GM13977 (cell line): Measurements from ENCODE around the gene ERC1.
"Not testable (repeated sequence)": the region's sequence is repeated elsewhere in the genome, so short reads cannot be mapped to it uniquely, and the experiment has no call there.

ENCODE experiments used
- DNase-seq: peaks from one replicate; pipeline ENCODE4 v3.0.0; 2012; ENCODE audit warnings: low spot score
- CTCF ChIP-seq: IDR thresholded peaks from 2 replicates; pipeline ENCODE4 v1.5.1; 2012; ENCODE audit warnings: mild to moderate bottlenecking, control low read depth; ENCODE audit not compliant: insufficient read depth; ENCODE audit errors: extremely low read depth, missing control alignments
- in situ Hi-C: fragments of 300-500 bp; cut with MboI; formaldehyde crosslinking; loops from one replicate; pipeline ENCODE4 v1.12.0; 2022; ENCODE audit warnings: low sequenced_read_pairs, low pct_unique_long_range_greater_than_20kb, mixed read lengths, inconsistent platforms; ENCODE audit not compliant: unreplicated experiment

Gene ERC1

GRCh38 chr12:1093166-1093751 is 102.2 kb downstream of the ERC1 start:
- peak; percentile 73 for TF ChIP-seq CTCF
- peak; percentile 31 for DNase-seq
- in situ Hi-C loops = loop anchor here (25.0 kb wide), 1 partner anchor 281 kb away; no protein-coding TSS in a partner anchor

GRCh38 chr12:1094714-1095113 is 103.7 kb downstream of the ERC1 start:
- peak; percentile 28 for DNase-seq
- in situ Hi-C loops = loop anchor here (25.0 kb wide), 1 partner anchor 282 kb away; no protein-coding TSS in a partner anchor
- no peak for TF ChIP-seq CTCF

DNA sequence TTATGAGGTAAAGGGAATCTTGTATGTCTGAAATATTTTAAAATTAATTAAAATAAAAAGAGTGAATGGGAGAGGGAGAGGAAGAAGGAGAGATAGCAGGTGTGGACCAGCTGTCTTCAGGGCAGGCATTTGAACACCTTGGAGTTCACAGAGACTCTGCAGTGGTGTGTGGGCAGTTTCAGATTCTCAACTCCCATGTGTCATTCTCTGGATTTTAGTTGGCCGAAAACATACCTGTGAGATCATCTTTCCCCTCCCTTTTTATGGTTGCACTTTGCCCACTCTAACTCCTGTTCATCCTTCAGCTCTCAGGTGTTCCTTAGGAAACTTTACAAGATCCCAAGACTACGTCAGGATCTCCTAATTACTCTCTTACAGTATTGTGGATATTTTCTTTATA is 108.1 kb downstream of the ERC1 start:
- in situ Hi-C loops = loop anchor here (25.0 kb wide), 1 partner anchor 287 kb away; no protein-coding TSS in a partner anchor
- no peak for TF ChIP-seq CTCF
- DNase-seq = peak; percentile 62

- in situ Hi-C loops = loop anchor here (25.0 kb wide), 1 partner anchor 287 kb away; no protein-coding TSS in a partner anchor
- not testable (repeated sequence) for DNase-seq
Observed at GRCh38 chr12:1099618-1100017, 108.6 kb downstream of the ERC1 start.

DNA sequence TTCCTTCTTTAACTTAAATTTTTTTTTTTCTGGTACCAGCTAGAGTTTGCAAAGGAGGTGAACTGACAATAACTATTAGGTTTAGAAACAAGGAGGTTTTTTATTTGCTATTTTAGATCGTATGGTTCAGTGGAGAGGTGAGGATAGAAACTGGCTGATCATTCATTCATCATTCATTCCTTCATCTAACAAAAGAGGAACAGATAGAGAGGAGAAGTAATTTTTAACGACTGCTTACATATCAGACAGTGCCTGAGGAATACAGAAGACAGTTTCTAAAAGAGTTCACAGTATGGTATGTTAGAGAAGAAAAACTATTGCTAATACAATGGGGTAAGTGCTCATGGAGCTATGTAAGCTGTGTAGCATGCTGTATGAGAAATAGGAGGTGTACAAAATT is 111.1 kb downstream of the ERC1 start:
- in situ Hi-C loops = no loop called here
- DNase-seq = no peak
- TF ChIP-seq CTCF = no peak

- TF ChIP-seq CTCF = no peak
- in situ Hi-C loops = no loop called here
- no peak for DNase-seq
Observed at GRCh38 chr12:1102791-1103450, 111.9 kb downstream of the ERC1 start.

DNA sequence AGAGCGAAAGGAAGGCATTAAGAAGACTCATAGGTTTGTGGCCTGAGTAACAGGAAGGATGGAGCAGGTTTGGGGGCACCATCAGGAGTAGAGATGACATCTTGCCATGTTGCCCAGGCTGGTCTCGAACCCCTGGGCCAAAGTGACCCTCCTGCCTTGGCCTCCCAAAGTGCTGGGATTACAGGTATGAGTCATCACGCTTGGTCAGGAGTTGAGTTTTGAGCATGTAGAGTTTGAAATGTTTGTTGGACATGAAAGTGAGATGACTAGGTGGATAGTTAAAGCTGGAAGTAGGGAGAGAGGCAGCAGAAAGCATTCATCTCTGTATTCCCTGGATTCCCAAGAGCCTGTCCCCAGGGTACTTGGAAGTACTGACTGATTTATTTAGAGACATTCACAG is 112.6 kb downstream of the ERC1 start:
- in situ Hi-C loops = no loop called here
- no peak for DNase-seq
- no peak for TF ChIP-seq CTCF
